HG02840 (cell line): ENCODE data around the gene OVOL3.

Source experiments
- ATAC-seq: cut with Tn5 transposase; IDR thresholded peaks from one replicate; pipeline ENCODE4 v1.9.1; 2021; ENCODE audit warnings: mild to moderate bottlenecking, moderate library complexity, moderate number of reproducible peaks; ENCODE audit not compliant: unreplicated experiment, low FRiP score

Gene OVOL3

DNA sequence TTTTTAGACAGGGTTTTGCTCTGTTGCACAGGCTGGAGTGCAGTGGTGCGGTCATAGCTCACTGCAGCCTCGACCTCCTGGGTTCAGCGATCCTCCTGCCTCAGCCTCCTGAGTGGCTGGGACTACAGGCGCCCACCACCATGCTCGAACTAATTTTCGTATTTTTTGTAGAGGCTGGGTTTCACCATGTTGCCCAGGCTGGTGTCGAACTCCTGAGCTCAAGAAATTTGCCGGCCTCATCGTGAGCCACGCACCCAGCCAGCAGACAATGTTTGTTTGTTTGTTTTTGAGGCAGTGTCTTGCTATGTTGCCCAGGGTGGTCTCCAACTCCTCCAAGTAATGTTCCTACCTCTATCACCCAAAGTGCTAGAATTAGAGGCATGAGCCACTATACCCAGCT is 42.2 kb downstream of the OVOL3 start:
- no peak for ATAC-seq

DNA sequence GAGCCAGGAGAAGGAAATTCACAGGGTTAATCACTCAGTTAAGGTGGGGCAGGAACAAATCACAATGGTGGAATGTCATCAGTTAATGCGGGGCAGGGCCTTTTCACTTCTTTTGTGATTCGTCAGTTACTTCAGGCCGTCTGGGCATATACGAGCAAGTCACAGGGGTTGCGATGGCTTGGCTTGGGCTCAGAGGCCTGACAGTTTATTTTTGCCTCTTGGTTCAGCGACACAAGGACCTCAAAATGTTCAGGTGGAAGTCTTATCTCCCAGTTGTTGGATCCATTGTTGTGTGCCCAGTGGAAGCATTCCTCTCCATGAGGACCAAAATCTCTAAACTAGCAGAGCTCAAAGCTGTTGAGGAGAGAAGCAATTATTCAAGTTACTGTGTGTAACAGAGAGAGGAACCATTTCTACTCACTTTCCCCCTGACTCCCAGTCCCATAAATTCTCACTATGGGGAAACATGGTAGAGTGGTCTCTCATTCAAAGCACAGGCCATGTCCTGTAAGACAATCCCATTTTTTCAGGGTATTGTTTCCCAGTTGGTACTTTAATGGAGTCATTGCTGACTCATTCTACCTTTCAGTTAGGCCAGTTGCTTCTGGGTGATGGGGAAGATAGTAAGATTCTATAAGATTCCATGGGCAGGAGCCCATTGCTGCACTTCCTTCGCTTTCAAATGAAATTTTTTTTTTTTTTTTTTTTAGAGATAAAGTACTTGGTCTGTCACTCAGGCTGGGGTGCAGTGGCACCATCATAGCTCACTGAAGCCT is 50.1 kb downstream of the OVOL3 start:
- no peak for ATAC-seq
